Right lobe of liver (tissue), 6 donors: ENCODE measurements around the gene SNAPC1. TPM values are rescaled to one million over a fixed set of nuclear protein-coding genes. Genes with fewer than 3 reads are reported as not detected.

Experiments used
- ATAC-seq, 4 donors: fragments of 200-7000 bp; cut with Tn5 transposase; one replicate each; pipeline ENCODE4 v1.9.1; 2020; ENCODE audit warnings: mild to moderate bottlenecking in 4 of 4, moderate library complexity in 4 of 4
- DNase-seq, 3 donors: peaks; one replicate each; pipeline ENCODE4 v3.0.0-alpha.2; 2020
- H3K27ac ChIP-seq, 3 donors: fragments of 200-600 bp; one replicate each; pipeline ENCODE4 v1.8.0; 2022
- H3K27me3 ChIP-seq, 2 donors: fragments of 200-600 bp; one replicate each; pipeline ENCODE4 v1.8.0; 2022
- H3K36me3 ChIP-seq, 4 donors: fragments of 200-600 bp; sonication (generic) in 1 of 4; one replicate each; pipeline versions ENCODE4 v1.5.1 to v1.8.0; 2017 to 2022; ENCODE audit warnings: control low read depth in 1 of 4
- H3K4me1 ChIP-seq, 4 donors: fragments of 200-600 bp; sonication (generic) in 1 of 4; one replicate each; pipeline versions ENCODE4 v1.5.1 to v1.8.0; 2017 to 2022; ENCODE audit warnings: control low read depth in 1 of 4
- H3K4me3 ChIP-seq, 3 donors: fragments of 200-600 bp; one replicate each; pipeline ENCODE4 v1.8.0; 2022
- H3K9me3 ChIP-seq, 4 donors: fragments of 200-600 bp; sonication (generic) in 1 of 4; one replicate each; pipeline versions ENCODE4 v1.5.1 to v1.8.0; 2017 to 2022; ENCODE audit warnings: control low read depth in 1 of 4
- POLR2A ChIP-seq: fragments of 450-650 bp; IDR thresholded peaks from one replicate; pipeline ENCODE4 v1.6.1; 2017; ENCODE audit warnings: antibody characterized with exemption, mild to moderate bottlenecking
- WGBS: methylation state at CpG from one replicate; pipeline ENCODE4 v1.1.6; 2018; ENCODE audit warnings: low coverage, low lambda C conversion rate; ENCODE audit not compliant: insufficient coverage; ENCODE audit errors: missing lambda C conversion rate; 5-methylcytosine and 5-hydroxymethylcytosine counted together
- intact Hi-C, 2 donors: fragments of 100-400 bp; cut with DNase I; formaldehyde crosslinking; loops; one replicate each; pipeline versions ENCODE4 v1.11.2 to v1.14.1; 2022
- total RNA-seq, 6 experiments: library from RNA; depleted of rRNA in 2 of 6; stranded (reverse); fragments of >200 nt in 2 of 6; fragmentation: NEBNext Ultra II Directional in 3 of 6; extraction: Animal tissue kit (Norgen Biotek cat#: 25700) in 3 of 6; gene quantifications; one replicate each; pipeline versions ENCODE4 v1.1.0 to v1.2.4, GENCODE V29; 2016 to 2023
- TF ChIP-seq, protein P1 (sequence below), 4 donors: fragments of 200-600 bp in 3 of 4; fragments of 450-650 bp in 1 of 4; IDR thresholded peaks; one replicate each; pipeline versions ENCODE4 v1.5.1 to v1.8.0; 2016 to 2022; ENCODE audit warnings: antibody characterized with exemption in 4 of 4, mild to moderate bottlenecking in 2 of 4
- donor health status: DM: no; HTN: yes; CAD: no.
- donor health status: DM: no; HTN: no; CAD: no.
- donor health status: DM: no; HTN: no; CAD: no.
- donor health status: DM: no; HTN: yes; CAD: no.
- donor health status: DM: no; HTN: yes; CAD: no.

Gene SNAPC1
- total RNA-seq, 6 experiments from 2014 or later: 0.88 to 2.0 (median 1.8) TPM

DNA sequence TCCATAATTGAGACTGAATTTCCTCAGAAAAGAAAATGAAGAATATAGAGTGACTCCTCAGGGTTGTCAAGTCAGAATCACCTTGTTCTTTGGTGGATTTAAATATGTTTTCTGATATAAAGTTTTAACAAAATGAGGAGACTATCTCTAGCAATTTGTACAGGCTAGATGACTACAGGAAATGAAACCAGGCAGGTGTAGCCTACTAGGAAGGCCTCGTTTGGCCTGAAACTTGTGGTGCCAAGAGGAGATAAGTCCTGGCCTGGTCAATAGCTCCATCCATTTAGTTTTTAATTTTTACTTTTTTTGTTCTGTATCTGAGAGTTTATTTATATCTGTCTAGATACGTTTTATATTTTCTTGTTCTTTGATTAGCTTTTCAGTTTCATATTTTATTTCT lies 41.5 kb downstream of the SNAPC1 start:
- Histone ChIP-seq H3K27me3 (no peaks in the 10 kb centered on the region), H3K4me1 (no peaks in the 10 kb centered on the region), H3K4me3 (no peak overlapping the region), H3K9me3 (no peaks in the 10 kb centered on the region), H3K36me3 (no peaks in the 10 kb centered on the region), H3K27ac (no peak overlapping the region)
- no peak for TF ChIP-seq POLR2A
- TF ChIP-seq, protein P1, sequence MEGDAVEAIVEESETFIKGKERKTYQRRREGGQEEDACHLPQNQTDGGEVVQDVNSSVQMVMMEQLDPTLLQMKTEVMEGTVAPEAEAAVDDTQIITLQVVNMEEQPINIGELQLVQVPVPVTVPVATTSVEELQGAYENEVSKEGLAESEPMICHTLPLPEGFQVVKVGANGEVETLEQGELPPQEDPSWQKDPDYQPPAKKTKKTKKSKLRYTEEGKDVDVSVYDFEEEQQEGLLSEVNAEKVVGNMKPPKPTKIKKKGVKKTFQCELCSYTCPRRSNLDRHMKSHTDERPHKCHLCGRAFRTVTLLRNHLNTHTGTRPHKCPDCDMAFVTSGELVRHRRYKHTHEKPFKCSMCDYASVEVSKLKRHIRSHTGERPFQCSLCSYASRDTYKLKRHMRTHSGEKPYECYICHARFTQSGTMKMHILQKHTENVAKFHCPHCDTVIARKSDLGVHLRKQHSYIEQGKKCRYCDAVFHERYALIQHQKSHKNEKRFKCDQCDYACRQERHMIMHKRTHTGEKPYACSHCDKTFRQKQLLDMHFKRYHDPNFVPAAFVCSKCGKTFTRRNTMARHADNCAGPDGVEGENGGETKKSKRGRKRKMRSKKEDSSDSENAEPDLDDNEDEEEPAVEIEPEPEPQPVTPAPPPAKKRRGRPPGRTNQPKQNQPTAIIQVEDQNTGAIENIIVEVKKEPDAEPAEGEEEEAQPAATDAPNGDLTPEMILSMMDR (IDR thresholded peaks at IDR 0.05): no peak
- DNase-seq: no peak
- intact Hi-C loops: no loop called here
- ATAC-seq: no peak
- 53% methylated on average over 2 of the region's 2 CpGs for WGBS

DNA sequence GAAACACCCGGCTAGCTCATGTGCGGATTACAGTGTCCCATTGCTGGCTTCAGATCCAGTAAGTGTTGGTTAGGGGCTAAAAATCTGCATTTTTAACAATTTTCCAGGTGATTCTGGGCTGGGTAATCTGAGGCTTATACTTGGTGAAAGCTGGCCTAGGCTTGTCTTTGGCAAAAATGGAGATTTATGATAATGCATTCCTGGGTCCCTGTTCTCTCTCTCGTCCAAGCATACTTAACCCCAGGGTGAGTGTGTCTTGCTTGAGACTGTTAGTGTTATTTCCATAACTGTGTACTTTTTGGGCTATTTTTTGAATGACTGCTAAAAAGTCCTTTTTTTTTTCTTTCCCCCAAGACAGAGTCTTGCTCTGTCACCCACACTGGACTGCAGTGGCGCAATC lies 43.2 kb downstream of the SNAPC1 start:
- Histone ChIP-seq H3K36me3 (no peaks in the 10 kb centered on the region), H3K9me3 (no peaks in the 10 kb centered on the region), H3K27me3 (no peaks in the 10 kb centered on the region), H3K4me1 (no peaks in the 10 kb centered on the region), H3K4me3 (no peak overlapping the region), H3K27ac (no peak overlapping the region)
- no peak for TF ChIP-seq POLR2A
- TF ChIP-seq, protein P1 (IDR thresholded peaks at IDR 0.05): no peak
- no peak for ATAC-seq
- no peak for DNase-seq
- WGBS: 90% methylated on average over 2 of the region's 4 CpGs
- intact Hi-C loops: no loop called here

DNA sequence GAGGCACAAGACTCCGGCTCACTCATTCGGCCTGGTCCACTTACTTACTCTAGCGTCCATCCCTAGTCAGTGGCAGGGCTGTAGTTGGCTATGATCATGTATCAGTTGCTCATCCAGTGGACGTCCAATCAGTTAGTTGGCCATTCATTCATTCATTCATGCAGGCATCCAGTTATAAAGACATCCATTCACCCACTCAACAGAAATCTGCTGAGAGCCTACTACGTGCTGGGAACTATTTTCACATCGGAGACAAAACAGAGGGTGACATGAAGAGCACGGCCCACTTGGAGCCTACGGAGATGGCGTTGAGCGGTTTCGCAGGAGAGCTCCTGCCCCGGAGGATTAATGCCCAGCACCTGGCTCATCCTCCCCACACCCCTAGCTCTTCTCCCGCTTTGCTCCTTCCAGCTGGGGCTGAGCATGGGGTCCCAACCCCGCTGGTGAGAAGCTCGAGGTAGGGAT lies 49.7 kb downstream of the SNAPC1 start:
- peaks cover 0 to 6% (median 0%) of the 10 kb centered on the region in 4 donors for H3K4me1 ChIP-seq
- DNase-seq: no peak
- H3K4me3 ChIP-seq: no peak overlapping the region
- H3K9me3 ChIP-seq: no peaks in the 10 kb centered on the region
- no peak for ATAC-seq
- H3K27me3 ChIP-seq: peaks cover 0 to 3% of the 10 kb centered on the region in 2 donors
- H3K27ac ChIP-seq: no peak overlapping the region
- H3K36me3 ChIP-seq: no peaks in the 10 kb centered on the region
- TF ChIP-seq, protein P1 (IDR thresholded peaks at IDR 0.05): no peak
- no peak for TF ChIP-seq POLR2A
- WGBS: 65% methylated on average over 14 of the region's 15 CpGs
- intact Hi-C loops: no loop called here

DNA sequence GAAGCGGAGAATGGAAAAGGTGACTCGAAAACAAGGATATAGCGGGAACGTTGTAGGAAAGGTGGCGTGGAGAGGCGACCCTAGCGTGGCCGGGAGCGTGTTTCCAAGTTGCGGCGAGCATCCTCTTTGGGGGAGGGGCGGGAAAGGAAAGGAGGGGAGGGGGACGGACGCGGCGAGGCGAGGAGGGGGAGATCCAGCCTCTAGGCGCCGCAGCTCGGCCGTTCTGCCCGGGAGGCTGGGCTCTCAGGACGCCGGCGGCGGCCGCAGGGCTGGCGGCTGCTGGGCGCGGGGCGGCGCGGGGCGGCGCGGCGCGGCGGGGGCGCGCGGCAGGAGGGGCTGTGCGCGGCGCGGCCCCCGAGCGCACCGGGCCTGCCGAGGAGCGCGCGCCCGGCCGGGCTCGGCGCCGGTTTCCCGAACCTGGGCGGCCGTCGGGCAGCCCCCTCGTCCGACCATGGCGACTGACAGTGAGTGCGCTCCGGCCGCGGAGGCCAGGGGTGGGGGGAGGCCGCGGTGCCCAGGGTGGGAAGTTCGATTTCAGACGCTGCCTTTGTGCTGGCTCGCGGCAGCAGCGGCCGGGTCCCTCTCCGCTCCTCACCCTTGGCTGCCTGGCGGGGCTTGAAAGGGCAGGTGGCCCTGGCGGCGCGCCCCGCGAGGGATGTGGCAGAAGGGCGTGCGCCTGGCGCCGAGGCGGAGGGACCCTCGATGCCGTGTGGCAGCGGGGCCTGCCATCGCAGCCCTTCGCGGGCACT lies 50.3 kb downstream of the SNAPC1 start, which contains the start of gene SYT16:
Gene SYT16, plus strand, starts transcription at position 357 of the 749 bp plus-strand sequence.
- Histone ChIP-seq H3K27me3 (peaks cover 0 to 3% of the 10 kb centered on the region in 2 donors), H3K27ac (no peak within 1 kb of the TSS), H3K9me3 (no peaks in the 10 kb centered on the region), H3K4me1 (peaks cover 0 to 6% (median 0%) of the 10 kb centered on the region in 4 donors), H3K36me3 (no peaks in the 10 kb centered on the region), H3K4me3 (peak within 1 kb of the TSS; percentile 9 to 39 (median 12))
- 14% methylated on average over 16 of the region's 95 CpGs for WGBS
- DNase-seq: peak in 1 of 3 donors; percentile 17
- ATAC-seq: peak in 1 of 4 donors; percentile 33
- intact Hi-C loops: no loop called here
- TF ChIP-seq POLR2A: no peak
- TF ChIP-seq, protein P1 (IDR thresholded peaks at IDR 0.05): no peak
